Endothelial cell of umbilical vein (primary cell): Measurements from ENCODE around the gene CMSS1. TPM values are rescaled to one million over a fixed set of nuclear protein-coding genes. Genes with fewer than 3 reads are reported as not detected.

Source experiments
- BruUV-seq: library from RNA; stranded (reverse); fragments of 400-500 nt; replicated peaks from 2 replicates; lab custom pipeline; 2021; lab: Mats Ljungman, UMichigan
- CTCF ChIA-PET: fragments of 300-600, 350-600 bp; sonication (Branson Sonifier 250); formaldehyde crosslinking; loops from one replicate; lab custom pipeline; 2021; ENCODE audit warnings: antibody characterized with exemption, inconsistent platforms; lab: Charles Lee
- POLR2A ChIA-PET: fragments of 300-600, 350-600 bp; sonication (Branson Sonifier 250); formaldehyde crosslinking; loops from one replicate; lab custom pipeline; 2021; ENCODE audit warnings: antibody characterized with exemption, inconsistent platforms; lab: Charles Lee
- DNase-seq: peaks from one replicate; pipeline ENCODE4 v3.0.0-alpha.2; 2011; ENCODE audit warnings: low read depth, low spot score
- FAIRE-seq: peaks from 2 replicates; lab custom pipeline; 2011; peaks lifted over from hg19 to GRCh38; lab: Jason Lieb, UNC
- H2AFZ ChIP-seq: 2 replicates; pipeline ENCODE4 v1.6.0; 2012; ENCODE audit warnings: low read depth, low read length, control low read depth, inconsistent platforms
- H3K27ac ChIP-seq: 2 replicates; pipeline ENCODE4 v1.5.1; 2011; ENCODE audit warnings: low read depth, mild to moderate bottlenecking, control low read depth, low read length, moderate library complexity; ENCODE audit not compliant: insufficient read depth
- H3K27me3 ChIP-seq, 2 experiments: 2 replicates each; pipeline versions ENCODE4 v1.6.0 to v1.6.1; 2011; ENCODE audit warnings: low read length in 2 of 2, mixed read lengths in 1 of 2; ENCODE audit not compliant: control insufficient read depth in 2 of 2, insufficient read depth in 2 of 2
- H3K36me3 ChIP-seq, 2 experiments: 2 replicates in 1 of 2; 3 replicates in 1 of 2; pipeline ENCODE4 v1.5.1; 2011; ENCODE audit warnings: low read length in 2 of 2, mild to moderate bottlenecking in 1 of 2, moderate library complexity in 1 of 2; ENCODE audit not compliant: control insufficient read depth in 2 of 2, insufficient read depth in 2 of 2; ENCODE audit errors: extremely low read depth in 1 of 2
- H3K4me1 ChIP-seq: 3 replicates; pipeline ENCODE4 v1.5.1; 2011; ENCODE audit warnings: mild to moderate bottlenecking, low read length; ENCODE audit not compliant: control insufficient read depth, insufficient read depth; ENCODE audit errors: extremely low read depth
- H3K4me2 ChIP-seq: 2 replicates; pipeline ENCODE4 v1.6.1; 2011; ENCODE audit warnings: low read length, control low read depth, mixed read lengths; ENCODE audit not compliant: insufficient read depth
- H3K4me3 ChIP-seq, 3 experiments: fragments of 200-600 bp in 1 of 3; sonication (generic), shearing (Covaris generic) in 1 of 3; replicated peaks in 1 of 3; 2 replicates each; pipeline ENCODE4 v1.5.1; 2011 to 2016; ENCODE audit warnings: control low read depth in 3 of 3, low read length in 3 of 3, mild to moderate bottlenecking in 2 of 3, inconsistent platforms in 1 of 3, low read depth in 1 of 3, moderate library complexity in 1 of 3; ENCODE audit not compliant: insufficient read depth in 1 of 3
- H3K79me2 ChIP-seq: 2 replicates; pipeline ENCODE4 v1.6.0; 2012; ENCODE audit warnings: low read length, inconsistent platforms; ENCODE audit not compliant: control insufficient read depth, insufficient read depth
- H3K9ac ChIP-seq: replicated peaks from 2 replicates; pipeline ENCODE3; 2011; ENCODE audit warnings: low read length, control low read depth; ENCODE audit not compliant: insufficient read depth; ENCODE audit errors: extremely low read depth
- H3K9me1 ChIP-seq: replicated peaks from 3 replicates; pipeline ENCODE4 v1.6.0; 2011; ENCODE audit warnings: mild to moderate bottlenecking, low read length; ENCODE audit not compliant: control insufficient read depth, insufficient read depth; ENCODE audit errors: extremely low read depth
- H3K9me3 ChIP-seq: replicated peaks from 2 replicates; pipeline ENCODE4 v1.5.1; 2012; ENCODE audit warnings: low read length, inconsistent platforms; ENCODE audit not compliant: control insufficient read depth, insufficient read depth
- H4K20me1 ChIP-seq: replicated peaks from 2 replicates; pipeline ENCODE3; 2011; ENCODE audit warnings: mild to moderate bottlenecking, low read length; ENCODE audit not compliant: control insufficient read depth, insufficient read depth; ENCODE audit errors: extremely low read depth
- EZH2 ChIP-seq: IDR thresholded peaks from 2 replicates; pipeline ENCODE4 v1.6.1; 2012; ENCODE audit warnings: borderline replicate concordance, low read depth, mild to moderate bottlenecking, moderate library complexity, low read length, inconsistent platforms; ENCODE audit not compliant: severe bottlenecking
- GATA2 ChIP-seq: IDR thresholded peaks from 2 replicates; pipeline ENCODE4 v1.7.0; 2011; ENCODE audit warnings: low read depth, mild to moderate bottlenecking, moderate library complexity, mixed read lengths, low read length; ENCODE audit not compliant: insufficient read length, insufficient read depth
- JUN ChIP-seq: IDR thresholded peaks from 2 replicates; pipeline ENCODE4 v1.6.1; 2011; ENCODE audit warnings: borderline replicate concordance, low read depth; ENCODE audit not compliant: insufficient read length, insufficient read depth
- POLR2A ChIP-seq: IDR thresholded peaks from 2 replicates; pipeline ENCODE4 v1.6.1; 2012; ENCODE audit warnings: low read depth, mild to moderate bottlenecking, control low read depth, low read length
- POLR2AphosphoS5 ChIP-seq: IDR thresholded peaks from 2 replicates; pipeline ENCODE4 v1.6.1; 2012; ENCODE audit warnings: low read depth, mild to moderate bottlenecking, control low read depth, low read length, moderate library complexity; ENCODE audit not compliant: insufficient read depth
- dilution Hi-C: fragments of 300-500 bp; cut with MboI; formaldehyde crosslinking; loops from one replicate; pipeline ENCODE4 v1.15.0; 2019; ENCODE audit warnings: low sequenced_read_pairs; ENCODE audit not compliant: extremely low pct_ligation_motif_present
- intact Hi-C: fragments of 100-400 bp; cut with micrococcal nuclease; formaldehyde crosslinking; loops from one replicate; pipeline ENCODE4 v1.10.0; 2022
- polyA plus RNA-seq, 4 experiments: library from polyadenylated mRNA; depleted of rRNA in 3 of 4; stranded (reverse) in 3 of 4; unstranded in 1 of 4; fragments of >200 nt; gene quantifications; 2 replicates each; pipeline versions ENCODE4 v1.2.1 to v1.2.3, GENCODE V29; 2011 to 2012; ENCODE audit warnings: missing spikeins in 1 of 4
- total RNA-seq: library from RNA; stranded (reverse); gene quantifications from 2 replicates; pipeline ENCODE4 v1.2.3, GENCODE V29; 2021
- TF ChIP-seq, protein P1 (sequence below): IDR thresholded peaks from 2 replicates; pipeline ENCODE4 v1.6.1; 2011; ENCODE audit not compliant: insufficient read depth, insufficient read length
- TF ChIP-seq, protein P2 (sequence below), 2 donors: IDR thresholded peaks; 1 replicate in 1 of 2; 2 replicates in 1 of 2; pipeline ENCODE4 v1.5.1; 2011; ENCODE audit warnings: low read length in 2 of 2, mild to moderate bottlenecking in 2 of 2, moderate library complexity in 2 of 2, control low read depth in 1 of 2, inconsistent platforms in 1 of 2, low read depth in 1 of 2; ENCODE audit not compliant: insufficient read depth in 1 of 2; ENCODE audit errors: extremely low read depth in 1 of 2

Gene CMSS1
- total and polyA plus RNA-seq, 2 donors (not counting 3 experiments of a cell fraction or from before 2014, with no cell fraction given), result 9.7 to 60.6 TPM

GRCh38 chr3:99859825-99860224, 42.2 kb downstream of the CMSS1 start:
- Histone ChIP-seq H2AFZ (no peak overlapping the region), H3K9me3 (no peaks in the 10 kb centered on the region), H3K27me3 (no peaks in the 10 kb centered on the region), H3K4me1 (peaks cover 26% of the 10 kb centered on the region), H4K20me1 (no peaks in the 10 kb centered on the region), H3K4me2 (no peak overlapping the region), H3K9ac (no peak overlapping the region), H3K4me3 (no peak overlapping the region), H3K27ac (peak overlapping the region; percentile 2), H3K36me3 (peaks cover 3 to 6% of the 10 kb centered on the region in 2 experiments), H3K9me1 (no peaks in the 10 kb centered on the region), H3K79me2 (peaks cover 43% of the 10 kb centered on the region)
- CTCF ChIA-PET, result interaction anchor here (0.8 to 5.2 kb wide), 9 partner anchors 9 to 394 kb away, joined by 3 to 38 read pairs (median 6); no protein-coding TSS in a partner anchor
- POLR2A ChIA-PET, result no interaction called here
- TF ChIP-seq JUN (peak; percentile 15), POLR2AphosphoS5 (no peak), GATA2 (no peak), EZH2 (no peak), POLR2A (no peak)
- TF ChIP-seq, protein P1, sequence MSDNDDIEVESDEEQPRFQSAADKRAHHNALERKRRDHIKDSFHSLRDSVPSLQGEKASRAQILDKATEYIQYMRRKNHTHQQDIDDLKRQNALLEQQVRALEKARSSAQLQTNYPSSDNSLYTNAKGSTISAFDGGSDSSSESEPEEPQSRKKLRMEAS, result no peak
- TF ChIP-seq, protein P2, sequence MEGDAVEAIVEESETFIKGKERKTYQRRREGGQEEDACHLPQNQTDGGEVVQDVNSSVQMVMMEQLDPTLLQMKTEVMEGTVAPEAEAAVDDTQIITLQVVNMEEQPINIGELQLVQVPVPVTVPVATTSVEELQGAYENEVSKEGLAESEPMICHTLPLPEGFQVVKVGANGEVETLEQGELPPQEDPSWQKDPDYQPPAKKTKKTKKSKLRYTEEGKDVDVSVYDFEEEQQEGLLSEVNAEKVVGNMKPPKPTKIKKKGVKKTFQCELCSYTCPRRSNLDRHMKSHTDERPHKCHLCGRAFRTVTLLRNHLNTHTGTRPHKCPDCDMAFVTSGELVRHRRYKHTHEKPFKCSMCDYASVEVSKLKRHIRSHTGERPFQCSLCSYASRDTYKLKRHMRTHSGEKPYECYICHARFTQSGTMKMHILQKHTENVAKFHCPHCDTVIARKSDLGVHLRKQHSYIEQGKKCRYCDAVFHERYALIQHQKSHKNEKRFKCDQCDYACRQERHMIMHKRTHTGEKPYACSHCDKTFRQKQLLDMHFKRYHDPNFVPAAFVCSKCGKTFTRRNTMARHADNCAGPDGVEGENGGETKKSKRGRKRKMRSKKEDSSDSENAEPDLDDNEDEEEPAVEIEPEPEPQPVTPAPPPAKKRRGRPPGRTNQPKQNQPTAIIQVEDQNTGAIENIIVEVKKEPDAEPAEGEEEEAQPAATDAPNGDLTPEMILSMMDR (IDR thresholded peaks at IDR 0.05; ENCODE audit: extremely low read depth in 1 of 2, insufficient read depth in 1 of 2, low read depth in 1 of 2, low read length in 2 of 2), result no peak
- BruUV-seq, result no TSS peak
- DNase-seq, result peak; percentile 32
- dilution Hi-C loops, result no loop called here
- intact Hi-C loops, result no loop called here
- peak; percentile 58 for FAIRE-seq
